Cerebellar cortex (tissue), 1 donor: ENCODE data around the gene CHD2.
"Not testable (repeated sequence)": the region's sequence is repeated elsewhere in the genome, so short reads cannot be mapped to it uniquely, and the experiment has no call there.

Experiments
- DNase-seq: peaks from one replicate; pipeline ENCODE4 v3.0.0-alpha.2; 2015; ENCODE audit warnings: low spot score

CHD2 gene

DNA sequence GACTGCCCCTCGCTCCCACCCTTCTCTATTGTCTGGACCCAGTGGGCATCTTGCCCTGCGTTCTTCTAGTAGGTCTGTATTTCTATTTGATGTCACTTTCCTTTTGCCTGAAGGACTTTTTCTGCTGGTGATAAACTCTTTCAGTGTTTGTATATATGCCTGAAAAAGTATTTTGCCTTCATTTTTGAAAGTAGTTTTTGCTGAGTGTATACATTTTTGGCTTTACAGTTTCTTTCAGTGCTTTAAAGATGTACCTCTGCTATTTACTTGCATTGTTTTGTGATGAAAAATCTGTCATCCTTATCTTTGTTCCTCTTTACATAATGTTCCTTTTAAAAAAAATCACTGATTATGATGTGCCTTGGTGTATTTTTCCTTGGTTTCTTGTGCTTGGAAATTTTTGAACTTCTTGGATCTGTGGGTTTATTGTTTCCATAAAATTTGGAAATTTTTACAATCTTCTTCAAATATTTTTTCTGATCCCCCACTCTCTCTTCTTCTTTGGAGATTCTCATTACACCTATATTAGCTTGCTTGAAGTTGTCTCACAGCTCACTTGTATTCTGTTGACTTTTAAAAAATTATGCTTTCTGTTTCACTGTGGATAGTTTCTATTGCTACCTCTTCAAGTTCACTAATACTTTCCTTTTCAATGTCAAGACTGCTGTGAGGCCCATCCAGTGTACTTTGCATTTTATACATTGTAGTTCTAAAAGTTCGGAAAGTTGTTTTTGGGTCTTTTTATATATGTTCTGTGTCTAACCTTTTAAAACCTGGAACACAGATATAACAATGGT lies 121.0 kb downstream of the CHD2 start:
- DNase-seq: no peak

DNA sequence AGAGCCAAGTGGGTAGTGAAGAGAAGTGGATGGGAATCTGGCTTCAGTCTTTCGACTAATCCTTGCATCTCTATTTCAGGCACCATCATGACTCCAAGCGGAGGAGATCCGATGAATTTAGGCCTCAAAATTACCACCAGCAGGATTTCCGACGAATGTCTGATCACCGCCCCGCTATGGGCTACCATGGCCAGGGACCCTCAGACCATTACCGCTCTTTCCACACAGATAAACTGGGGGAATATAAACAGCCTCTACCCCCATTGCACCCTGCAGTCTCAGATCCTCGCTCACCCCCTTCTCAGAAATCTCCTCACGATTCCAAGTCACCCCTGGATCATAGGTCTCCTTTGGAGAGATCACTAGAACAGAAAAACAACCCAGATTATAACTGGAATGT lies 124.2 kb downstream of the CHD2 start:
- no peak for DNase-seq

DNA sequence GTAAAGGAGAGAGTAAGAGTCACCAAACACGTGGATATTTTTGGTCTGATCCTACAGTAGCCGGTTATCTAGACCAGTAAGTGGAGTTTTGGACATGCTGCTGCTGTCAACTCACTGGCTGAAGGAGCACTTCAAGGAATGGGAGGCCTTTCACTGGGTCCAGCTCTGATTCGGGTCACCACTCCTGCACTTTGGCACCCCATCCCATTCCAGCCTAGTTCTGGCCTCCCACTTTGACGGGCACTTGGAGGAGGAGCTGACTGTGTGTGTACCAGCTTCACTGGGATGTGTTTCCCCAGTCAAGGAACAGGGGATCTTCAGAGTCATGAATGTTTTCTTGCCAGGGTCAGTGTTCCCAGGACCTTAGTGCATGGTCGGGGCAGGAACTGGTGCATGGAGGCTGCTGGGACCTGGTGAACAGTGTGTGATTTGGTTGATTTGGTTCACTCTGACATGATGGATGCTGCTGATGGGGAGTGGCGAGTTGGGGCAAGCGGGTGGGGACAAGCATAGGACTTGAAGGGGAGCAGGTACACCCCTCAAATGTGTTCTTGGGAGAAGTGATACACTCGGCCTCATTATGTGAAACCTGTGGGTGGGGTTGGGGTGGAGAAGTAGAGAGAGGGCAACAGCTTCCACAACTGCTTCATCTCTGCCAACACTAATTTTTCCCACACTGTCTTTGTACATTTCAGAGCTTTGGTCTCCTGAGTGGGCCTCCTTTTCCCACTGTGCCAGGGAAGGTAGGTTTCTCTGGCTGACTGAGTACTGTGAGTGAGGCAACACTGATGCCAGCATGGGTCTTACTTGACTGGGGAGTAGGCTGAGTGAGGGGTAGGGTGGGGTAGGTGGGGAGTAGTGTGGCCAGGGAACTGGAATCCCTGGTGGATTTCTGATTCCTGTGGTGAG lies 124.8 kb downstream of the CHD2 start:
- no peak for DNase-seq

DNA sequence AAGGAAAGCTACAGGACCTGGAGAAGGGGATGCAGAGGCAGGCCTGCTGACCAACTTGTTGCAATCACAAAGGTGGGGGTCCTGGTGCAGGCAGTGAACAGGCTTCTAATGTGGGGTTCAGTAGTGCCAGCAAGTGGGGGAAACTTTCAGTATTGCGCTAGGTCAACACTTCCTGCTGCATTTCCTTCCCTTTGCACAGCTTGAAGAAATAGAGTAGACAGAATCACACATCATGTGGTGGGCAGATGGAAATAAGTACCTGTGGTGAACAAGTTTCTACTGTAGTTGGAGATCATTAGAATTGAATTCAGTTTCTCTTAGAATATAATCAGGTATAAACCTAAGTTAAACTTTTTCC lies 125.5 kb downstream of the CHD2 start:
- no peak for DNase-seq

DNA sequence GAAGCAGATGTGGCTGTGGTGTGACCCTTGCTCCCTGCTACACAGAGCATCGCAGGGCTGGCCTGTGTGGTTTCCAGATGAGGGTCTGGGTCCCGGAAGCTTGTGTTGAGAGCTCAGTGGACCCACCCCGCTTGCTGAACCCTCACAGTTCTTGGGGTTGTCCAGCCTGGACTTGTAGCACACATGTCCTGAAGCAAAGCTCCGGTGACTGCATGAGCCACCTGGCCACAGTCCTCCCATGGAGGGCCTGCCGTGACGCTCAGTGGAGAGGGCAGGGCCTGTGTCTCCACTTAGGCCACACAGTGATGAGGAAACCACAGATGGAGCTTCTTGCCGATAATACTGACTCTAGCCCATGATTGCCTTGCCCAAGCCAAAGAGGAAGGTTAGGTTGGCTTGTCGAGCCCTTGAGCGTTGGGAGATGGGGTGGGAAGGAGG lies 126.3 kb downstream of the CHD2 start:
- no peak for DNase-seq

DNA sequence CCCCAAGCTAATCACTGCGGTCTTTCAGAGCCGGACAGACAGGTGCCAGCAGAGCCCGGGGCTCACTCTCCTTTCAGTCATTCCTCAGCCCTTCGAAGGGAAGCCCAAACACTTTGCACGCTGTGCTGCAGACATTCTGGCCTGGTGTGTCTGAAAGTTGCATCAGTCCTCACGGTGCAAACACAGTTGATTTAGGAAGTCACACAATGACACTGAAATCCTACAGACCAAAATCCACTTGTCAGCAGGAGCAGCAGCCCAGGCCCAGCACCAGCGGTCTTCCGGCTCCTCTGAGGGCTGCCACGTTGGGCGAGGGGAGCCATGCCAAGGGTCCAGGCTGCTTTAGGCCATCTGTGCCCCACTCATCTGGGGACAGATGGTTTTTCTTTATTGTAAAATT lies 127.3 kb downstream of the CHD2 start:
- DNase-seq: peak; percentile 23

DNA sequence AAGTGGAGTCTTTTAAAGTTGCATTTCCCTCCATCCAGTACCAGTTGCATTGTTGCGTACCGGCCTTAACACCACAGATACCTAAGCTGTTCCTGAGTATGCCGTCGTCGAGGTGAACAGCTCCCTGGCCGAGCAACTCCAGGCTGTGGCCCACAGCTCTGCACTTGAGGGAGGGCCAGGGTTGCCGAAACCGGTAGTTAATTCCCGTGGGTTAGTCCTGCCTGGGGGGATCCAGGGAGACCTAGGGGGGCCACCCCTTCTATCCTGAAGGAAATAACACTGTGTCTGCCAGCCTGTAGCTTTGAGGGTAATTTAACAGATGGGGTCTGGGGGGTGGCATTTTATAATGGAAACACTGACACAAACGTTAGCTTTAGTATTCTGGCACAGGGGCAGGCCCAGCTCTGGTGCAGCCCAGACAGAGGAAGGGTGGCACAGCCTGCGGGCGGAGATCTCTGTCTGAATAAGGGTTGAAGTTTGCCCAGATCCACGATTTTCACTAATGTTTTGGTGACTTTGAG lies 128.0 kb downstream of the CHD2 start:
- peak; percentile 14 for DNase-seq

DNA sequence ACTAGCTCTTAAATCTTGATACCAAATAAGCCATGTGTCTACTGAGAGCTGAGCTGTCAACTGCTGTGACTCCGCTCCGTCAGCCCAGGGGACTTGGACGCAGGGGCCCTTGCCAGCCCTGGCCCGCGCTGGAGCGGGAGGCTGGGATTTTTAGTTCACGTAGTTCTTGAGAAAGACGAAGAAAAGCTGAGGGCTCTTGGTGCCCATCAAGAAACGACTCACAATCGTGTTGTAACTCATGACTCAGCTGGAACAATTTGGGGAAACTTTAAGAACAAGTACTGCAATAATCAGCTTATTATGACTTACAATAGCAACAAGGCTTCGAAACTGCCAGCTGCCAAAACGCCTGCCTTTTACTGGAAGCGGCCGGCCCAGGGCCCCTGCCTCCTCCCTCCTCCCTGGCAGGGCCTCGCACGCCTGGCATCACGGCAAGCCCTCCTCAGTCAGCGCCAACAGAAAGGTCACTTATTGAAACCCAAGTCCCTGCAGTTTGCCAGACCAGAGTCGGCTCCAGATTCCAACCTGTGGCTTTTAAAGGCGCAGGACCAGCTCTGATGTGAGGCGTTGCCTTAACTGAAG lies 128.6 kb downstream of the CHD2 start:
- peak; percentile 50 for DNase-seq

DNA sequence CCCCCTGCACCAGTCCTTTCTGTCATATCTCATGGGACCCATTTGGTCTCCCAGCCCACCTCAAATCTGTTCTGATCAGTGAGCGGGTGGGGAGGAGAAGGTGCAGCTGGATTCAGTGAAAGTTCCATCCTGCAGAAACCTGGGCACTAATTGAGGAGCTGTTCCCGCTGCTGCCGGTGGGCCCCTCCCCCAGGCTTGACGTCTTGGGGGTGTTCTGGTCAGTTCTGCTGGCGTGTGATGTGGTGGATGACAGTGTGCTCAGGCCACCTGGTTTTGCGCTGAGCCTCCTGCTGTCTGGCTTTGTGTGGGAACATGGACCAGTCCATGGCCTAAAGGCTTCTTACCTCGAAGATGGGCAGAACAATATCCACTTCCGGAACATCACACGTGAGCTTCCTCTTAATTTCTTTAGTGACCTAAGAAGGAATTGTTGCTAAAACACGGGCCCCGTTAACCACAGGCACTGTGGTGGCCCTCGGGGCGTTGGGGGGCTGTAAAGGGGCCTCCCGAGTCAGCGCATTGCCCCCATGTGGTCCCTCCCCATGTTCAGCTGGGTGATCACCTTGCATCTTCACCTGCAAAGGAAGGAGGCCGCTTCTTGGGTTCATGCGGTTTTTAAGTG lies 129.2 kb downstream of the CHD2 start:
- DNase-seq: peak; percentile 24

DNA sequence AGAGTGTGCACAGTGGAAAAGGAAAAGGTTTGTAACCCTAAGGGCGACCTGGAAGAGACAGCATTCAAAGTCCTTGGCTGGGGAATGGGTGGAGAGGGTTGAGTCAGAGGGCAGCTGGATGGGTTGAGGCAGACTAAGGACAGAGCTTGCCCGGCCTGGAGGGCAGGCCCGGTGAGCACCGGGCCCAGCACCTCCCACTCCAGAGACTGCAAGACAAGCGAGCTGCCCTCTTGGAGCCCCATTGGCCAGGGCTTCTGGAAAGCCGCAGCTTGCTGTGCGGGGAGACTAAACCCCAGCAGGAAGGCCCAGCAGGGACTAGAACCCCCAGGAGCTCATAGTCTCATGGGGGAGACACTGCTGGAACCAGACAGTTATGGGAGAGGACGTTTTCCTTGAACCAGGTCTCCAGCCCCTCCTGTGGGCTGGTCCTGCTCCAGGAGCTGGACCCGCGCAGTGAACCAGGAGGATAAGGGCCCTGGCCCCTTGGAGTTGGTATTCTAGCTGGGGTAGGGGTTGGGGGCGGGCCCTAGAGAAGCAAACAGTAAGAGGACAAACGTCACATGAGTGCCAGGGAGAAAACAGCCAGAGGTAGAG lies 129.8 kb downstream of the CHD2 start:
- DNase-seq: peak; percentile 46

DNA sequence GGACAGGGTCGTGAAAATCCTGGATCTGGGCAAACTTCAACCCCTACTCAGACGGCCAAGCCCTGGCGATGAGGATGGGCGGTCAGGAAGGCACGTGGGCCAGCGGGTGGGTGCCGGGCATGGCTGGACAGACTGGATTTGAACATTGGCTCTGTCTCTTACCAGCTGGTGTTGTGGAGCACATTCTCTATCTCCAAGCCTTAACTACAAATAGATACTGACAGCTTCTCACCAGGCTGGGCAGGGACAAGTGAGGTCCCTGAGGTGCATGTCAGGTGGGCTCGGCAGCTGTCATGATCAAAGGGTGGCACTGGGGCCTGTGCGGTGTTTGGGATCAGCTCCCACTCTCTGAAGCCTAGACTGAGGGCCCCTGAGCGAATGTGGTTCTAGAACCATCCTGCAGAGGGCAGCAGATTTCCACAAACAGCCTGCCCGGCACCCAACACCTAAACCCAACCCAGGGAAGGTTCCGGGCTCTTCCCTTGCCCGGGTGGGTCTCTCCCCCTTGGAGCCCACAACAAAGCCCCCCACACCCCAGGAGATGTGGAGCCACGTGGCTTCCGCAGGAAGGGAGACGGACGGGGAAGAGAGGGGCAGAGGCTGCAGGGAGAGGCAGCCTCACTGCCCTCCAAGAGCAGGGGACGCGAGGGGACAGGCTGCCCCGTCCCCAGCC lies 130.4 kb downstream of the CHD2 start:
- DNase-seq: peak; percentile 84

DNA sequence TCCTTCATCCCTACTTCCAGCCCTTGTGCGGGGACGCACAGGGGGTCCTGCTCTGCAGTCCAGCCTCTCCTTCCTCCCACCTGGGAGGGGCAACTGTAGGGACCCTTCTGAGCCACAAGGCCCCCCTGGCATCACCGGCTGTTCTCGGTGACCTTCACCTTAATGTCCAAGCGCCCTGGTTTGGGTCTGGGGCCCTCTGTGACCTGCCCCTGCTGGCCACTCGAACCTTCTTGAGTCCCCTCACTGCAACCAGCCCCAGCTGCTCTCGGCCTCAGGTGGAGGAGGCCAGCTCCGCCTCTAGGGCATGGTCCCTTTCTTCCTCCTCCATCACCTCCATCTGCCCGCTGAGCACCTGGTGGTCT lies 131.0 kb downstream of the CHD2 start:
- DNase-seq: no peak

DNA sequence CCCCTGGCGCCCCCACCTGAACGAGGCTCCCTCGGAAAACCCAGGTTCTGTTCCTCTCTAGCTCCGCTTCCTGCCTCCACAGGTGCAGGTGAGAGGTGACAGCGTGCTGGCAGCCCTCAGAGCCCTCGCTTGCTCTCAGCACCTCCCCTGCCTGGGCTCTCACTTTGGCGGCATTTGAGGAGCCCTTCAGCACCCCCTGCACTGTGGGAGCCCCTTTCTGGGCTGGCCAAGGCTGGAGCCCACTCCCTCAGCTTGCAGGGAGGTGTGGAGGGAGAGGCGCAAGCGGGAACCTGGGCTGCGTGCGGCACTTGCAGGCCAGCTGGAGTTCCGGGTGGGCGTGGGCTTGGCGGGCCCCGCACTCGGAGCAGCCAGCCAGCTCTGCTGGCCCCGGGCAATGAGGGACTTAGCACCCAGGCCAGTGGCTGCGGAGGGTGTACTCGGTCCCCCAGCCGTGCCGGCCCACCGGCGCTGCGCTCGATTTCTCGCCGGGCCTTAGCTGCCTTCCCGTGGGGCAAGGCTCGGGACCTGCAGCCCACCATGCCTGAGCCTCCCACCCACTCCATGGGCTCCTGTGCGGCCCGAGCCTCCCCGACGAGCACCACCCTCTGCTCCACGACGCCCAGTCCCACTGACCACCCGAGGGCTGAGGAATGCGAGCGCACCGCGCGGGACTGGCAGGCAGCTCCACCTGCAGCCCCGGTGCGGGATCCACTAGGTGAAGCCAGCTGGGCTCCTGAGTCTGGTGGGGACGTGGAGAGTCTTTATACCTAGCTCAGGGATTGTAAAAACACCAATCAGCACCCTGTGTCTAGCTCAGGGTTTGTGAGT lies 131.6 kb downstream of the CHD2 start:
- DNase-seq: not testable (repeated sequence)

DNA sequence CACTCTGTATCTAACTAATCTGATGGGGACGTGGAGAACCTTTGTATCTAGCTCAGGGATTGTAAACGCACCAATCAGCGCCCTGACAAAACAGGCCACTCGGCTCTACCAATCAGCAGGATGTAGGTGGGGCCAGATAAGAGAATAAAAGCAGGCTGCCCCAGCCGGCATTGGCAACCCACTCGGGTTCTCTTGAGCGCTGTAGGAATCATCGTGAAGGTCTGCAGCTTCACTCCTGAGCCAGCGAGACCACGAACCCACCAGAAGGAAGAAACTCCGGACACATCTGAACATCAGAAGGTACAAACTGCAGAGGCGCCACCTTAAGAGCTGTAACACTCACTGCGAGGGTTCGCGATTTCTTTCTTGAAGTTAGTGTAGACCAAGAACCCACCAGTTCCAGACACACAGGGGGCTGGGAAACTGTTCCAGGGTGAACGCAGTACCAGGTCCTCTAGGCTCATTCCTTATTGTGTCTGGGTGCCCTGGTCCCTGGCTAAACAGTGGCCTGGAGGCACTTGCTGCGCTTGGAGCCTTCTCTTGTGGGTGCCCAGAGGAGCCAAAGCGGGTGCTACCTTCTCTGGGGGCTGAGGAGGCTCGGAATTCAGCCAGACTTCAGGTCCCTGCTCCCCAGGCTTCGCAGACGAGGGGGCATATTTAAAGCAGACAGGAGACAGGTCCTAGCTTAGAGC lies 132.5 kb downstream of the CHD2 start:
- DNase-seq: not testable (repeated sequence)

DNA sequence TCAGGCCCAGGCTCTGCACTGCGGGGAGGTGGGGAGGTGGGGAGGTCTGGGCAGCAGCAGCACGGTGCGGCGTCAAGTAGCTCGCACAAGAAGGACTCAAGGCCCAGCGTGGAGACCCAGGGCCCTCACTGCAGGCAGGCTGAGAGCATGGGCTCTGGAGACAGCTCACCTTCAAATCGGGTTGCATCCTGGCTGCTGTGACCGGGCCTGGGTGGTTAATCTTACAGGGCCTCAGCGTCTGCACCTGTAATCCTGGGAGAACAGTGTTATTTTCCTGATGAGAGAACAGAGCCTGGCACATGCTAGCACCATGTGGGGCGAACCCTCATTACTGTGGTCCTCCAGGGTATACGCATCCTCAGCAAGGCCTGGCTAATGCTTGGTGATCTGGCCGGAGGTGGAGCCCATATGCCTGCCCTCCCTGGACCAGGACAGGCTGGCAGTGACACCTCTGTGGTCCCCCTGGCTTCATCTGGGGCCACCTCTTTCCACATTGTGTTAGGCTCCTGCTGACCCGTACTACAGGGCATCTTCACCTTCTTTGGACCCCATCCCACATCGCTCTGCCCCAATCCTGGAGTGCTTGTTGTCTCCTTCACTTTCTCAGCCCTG lies 133.4 kb downstream of the CHD2 start:
- no peak for DNase-seq

DNA sequence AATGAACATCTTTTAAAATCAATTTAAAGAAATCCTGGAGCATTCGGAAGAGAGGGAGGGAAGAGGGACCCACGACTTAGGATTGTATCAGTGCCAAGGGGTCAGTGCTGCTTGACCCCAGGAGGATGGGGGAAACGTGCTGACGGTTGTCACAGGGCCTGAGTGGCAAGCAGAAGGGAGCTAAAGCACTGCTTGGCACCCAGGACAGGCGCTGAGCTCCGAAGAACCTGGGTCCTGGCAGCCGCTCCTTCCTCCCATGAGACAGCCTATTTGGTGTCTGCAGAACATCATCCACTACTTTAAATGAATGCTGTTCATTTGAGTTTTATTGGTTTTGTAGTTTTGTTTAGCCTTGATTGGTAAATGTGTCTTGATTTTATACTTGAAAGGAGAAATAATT lies 134.4 kb downstream of the CHD2 start:
- DNase-seq: no peak

DNA sequence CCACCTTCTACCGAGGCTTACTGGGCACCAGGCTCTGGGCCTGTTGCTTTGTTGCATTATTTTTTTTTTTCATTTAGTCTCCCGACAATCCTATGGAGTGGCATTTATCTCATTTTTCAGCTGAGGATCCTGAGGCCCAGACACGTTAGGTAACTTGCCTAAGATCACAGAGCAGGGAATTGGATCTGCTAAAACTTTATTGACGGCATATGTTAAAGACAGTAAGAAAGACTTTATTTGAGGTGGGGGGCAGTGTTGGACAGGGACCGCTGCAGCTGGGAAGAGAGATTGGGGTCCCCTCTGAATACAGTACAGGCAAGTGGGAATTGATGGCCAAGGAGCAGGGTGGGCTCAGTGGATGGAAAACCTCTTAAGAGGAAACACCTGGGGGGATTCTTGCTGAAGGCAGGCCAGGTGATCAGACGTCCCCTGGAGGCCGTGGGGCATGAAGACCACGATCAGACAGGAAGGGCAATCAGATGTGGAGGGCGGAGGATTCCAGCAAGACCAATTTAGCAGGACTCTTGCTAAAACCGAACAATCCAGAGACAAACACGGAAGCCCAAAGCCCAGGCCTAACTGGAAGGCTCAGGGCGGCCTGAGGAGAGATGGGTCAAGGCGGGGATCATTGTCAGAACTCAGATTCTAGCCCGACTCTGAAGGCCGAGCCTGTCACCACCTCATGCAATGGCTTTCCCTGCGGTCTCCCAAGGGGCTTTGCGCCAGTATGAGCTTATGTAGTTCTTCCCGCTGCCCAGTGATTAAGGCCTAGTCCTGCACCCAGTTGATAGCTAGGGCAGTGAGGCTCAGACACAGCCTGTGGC lies 135.2 kb downstream of the CHD2 start:
- no peak for DNase-seq
